GM12878 (cell line): ENCODE measurements around the gene CD27. TPM values are rescaled to one million over a fixed set of nuclear protein-coding genes. Genes with fewer than 3 reads are reported as not detected.

Experiments used
- ATAC-seq: fragments of 200-7000 bp; cut with Tn5 transposase; 3 replicates; pipeline ENCODE4 v1.9.1; 2020; ENCODE audit warnings: mild to moderate bottlenecking, moderate library complexity
- BruUV-seq: library from RNA; stranded (reverse); fragments of 400-500 nt; replicated peaks from 2 replicates; lab custom pipeline; 2021; lab: Mats Ljungman, UMichigan
- CTCF ChIA-PET: fragments of 300-600 bp; sonication (Branson Sonifier 250); formaldehyde crosslinking; extraction: SDS; loops from one replicate; lab custom pipeline; 2021; ENCODE audit warnings: inconsistent platforms; lab: Yijun Ruan, JAX
- POLR2A ChIA-PET: fragments of 350-600 bp; formaldehyde crosslinking; extraction: SDS; loops from one replicate; lab custom pipeline; 2021; ENCODE audit warnings: inconsistent platforms; lab: Charles Lee
- RAD21 ChIA-PET: fragments of 300-600 bp; sonication (Branson Sonifier 250); formaldehyde crosslinking; loops from one replicate; lab custom pipeline; 2023; ENCODE audit warnings: antibody characterized with exemption; ENCODE audit not compliant: unreplicated experiment; lab: Charles Lee
- SMC1A ChIA-PET: fragments of 300-600 bp; sonication (Branson Sonifier 250); formaldehyde crosslinking; loops from one replicate; lab custom pipeline; 2023; ENCODE audit not compliant: unreplicated experiment, uncharacterized antibody; lab: Charles Lee
- DNase-seq: peaks from one replicate; pipeline ENCODE4 v3.0.0-alpha.2; 2011; ENCODE audit warnings: low read depth, low spot score
- FAIRE-seq: peaks from 3 replicates; lab custom pipeline; 2011; peaks lifted over from hg19 to GRCh38; lab: Jason Lieb, UNC
- H2AFZ ChIP-seq: 2 replicates; pipeline ENCODE4 v1.6.0; 2011; ENCODE audit warnings: low read depth, low read length, control low read depth; ENCODE audit not compliant: control insufficient read depth
- H3K27ac ChIP-seq: 2 replicates; pipeline ENCODE4 v1.5.1; 2011; ENCODE audit warnings: control low read depth; ENCODE audit not compliant: control insufficient read depth, insufficient read depth
- H3K27me3 ChIP-seq, 2 experiments: replicated peaks in 1 of 2; 2 replicates each; pipeline versions ENCODE4 v1.6.0 to v1.6.1; 2011; ENCODE audit warnings: low read length in 1 of 2; ENCODE audit not compliant: control insufficient read depth in 2 of 2, insufficient read depth in 2 of 2
- H3K36me3 ChIP-seq, 2 experiments: 2 replicates each; pipeline ENCODE4 v1.5.1; 2011; ENCODE audit warnings: low read length in 1 of 2; ENCODE audit not compliant: control insufficient read depth in 2 of 2, insufficient read depth in 2 of 2
- H3K4me1 ChIP-seq: 2 replicates; pipeline ENCODE4 v1.6.1; 2011; ENCODE audit warnings: mild to moderate bottlenecking, low read length, moderate library complexity, mixed read lengths; ENCODE audit not compliant: control insufficient read depth, insufficient read depth
- H3K4me2 ChIP-seq: 2 replicates; pipeline ENCODE4 v1.6.0; 2011; ENCODE audit warnings: control low read depth; ENCODE audit not compliant: control insufficient read depth, insufficient read depth
- H3K4me3 ChIP-seq: fragments of 200-600 bp; sonication (generic); 2 replicates; pipeline ENCODE4 v1.5.1; 2016
- H3K79me2 ChIP-seq: 2 replicates; pipeline ENCODE4 v1.6.0; 2011; ENCODE audit warnings: low read length; ENCODE audit not compliant: control insufficient read depth, insufficient read depth
- H3K9ac ChIP-seq: 2 replicates; pipeline ENCODE4 v1.8.0; 2011; ENCODE audit warnings: low read length, control low read depth, mixed read lengths; ENCODE audit not compliant: control insufficient read depth, insufficient read depth
- H3K9me3 ChIP-seq: replicated peaks from 3 replicates; pipeline ENCODE4 v1.5.1; 2011; ENCODE audit warnings: mild to moderate bottlenecking, low read length; ENCODE audit not compliant: control insufficient read depth, insufficient read depth
- H4K20me1 ChIP-seq: 2 replicates; pipeline ENCODE4 v1.6.0; 2011; ENCODE audit not compliant: control insufficient read depth, insufficient read depth
- EGR1 ChIP-seq, 2 experiments: IDR thresholded peaks; 1 replicate in 1 of 2; 2 replicates in 1 of 2; pipeline ENCODE4 v1.6.1; 2011 to 2012; ENCODE audit warnings: low read depth in 2 of 2, low read length in 2 of 2, borderline replicate concordance in 1 of 2, mild to moderate bottlenecking in 1 of 2, moderate library complexity in 1 of 2
- ESRRA ChIP-seq: IDR thresholded peaks from 2 replicates; pipeline ENCODE4 v1.6.1; 2012; ENCODE audit warnings: mild to moderate bottlenecking, low read length, improper control_type of control experiment
- FOS ChIP-seq: IDR thresholded peaks from 3 replicates; pipeline ENCODE4 v1.6.1; 2011; ENCODE audit warnings: borderline replicate concordance; ENCODE audit not compliant: insufficient read length; ENCODE audit errors: extremely low read depth
- JUNB ChIP-seq: IDR thresholded peaks from 2 replicates; pipeline ENCODE4 v1.6.1; 2016; ENCODE audit warnings: antibody characterized with exemption, mild to moderate bottlenecking
- POLR2AphosphoS5 ChIP-seq: IDR thresholded peaks from 2 replicates; pipeline ENCODE4 v1.6.1; 2011; ENCODE audit warnings: mild to moderate bottlenecking, low read length, inconsistent platforms
- SRF ChIP-seq, 2 experiments: IDR thresholded peaks; 2 replicates each; pipeline ENCODE4 v1.6.1; 2011; ENCODE audit warnings: low read depth in 2 of 2, low read length in 2 of 2, mild to moderate bottlenecking in 1 of 2, moderate library complexity in 1 of 2
- TCF3 ChIP-seq: IDR thresholded peaks from 2 replicates; pipeline ENCODE4 v1.6.1; 2012; ENCODE audit warnings: low read depth, mild to moderate bottlenecking, low read length, borderline replicate concordance; ENCODE audit not compliant: insufficient read depth
- WGBS: methylation state at CpG from one replicate; pipeline ENCODE4 v1.1.6; 2016; ENCODE audit warnings: low lambda C conversion rate; ENCODE audit not compliant: insufficient replicate concordance, insufficient coverage; ENCODE audit errors: missing lambda C conversion rate; 5-methylcytosine and 5-hydroxymethylcytosine counted together
- in situ Hi-C: fragments of 300-500 bp; cut with MboI; formaldehyde crosslinking; loops from 9 replicates; pipeline ENCODE4 v1.14.3; 2018; ENCODE audit warnings: mixed read lengths
- intact Hi-C: fragments of 100-400 bp; cut with micrococcal nuclease; formaldehyde crosslinking; loops from one replicate; pipeline ENCODE4 v1.14.2; 2022; ENCODE audit not compliant: unreplicated experiment
- polyA plus RNA-seq, 11 experiments: library from polyadenylated mRNA; depleted of rRNA in 4 of 11; unstranded in 6 of 11; stranded (reverse) in 5 of 11; fragments of >200 nt; fragmentation: Nextera tagmentation in 4 of 11; fragmentation: Illumina TruSeq in 1 of 11; extraction: Ambion mirVana in 4 of 11; extraction: Trizol in 1 of 11; gene quantifications; 1 replicate in 1 of 11; 2 replicates in 10 of 11; pipeline versions ENCODE4 v1.2.1 to v1.2.3, GENCODE V29; 2011 to 2016; ENCODE audit warnings: inconsistent platforms in 2 of 11, missing spikeins in 2 of 11, low read depth in 1 of 11
- total RNA-seq, 4 experiments: library from RNA; depleted of rRNA in 3 of 4; stranded (reverse); fragments of >200 nt in 3 of 4; fragmentation: Illumina TruSeq in 1 of 4; extraction: Trizol in 1 of 4; gene quantifications; 2 replicates each; pipeline versions ENCODE4 v1.2.1 to v1.2.3, GENCODE V29; 2013 to 2021
- TF ChIP-seq, protein P1 (sequence below): IDR thresholded peaks from 2 replicates; pipeline ENCODE4 v1.6.1; 2011; ENCODE audit warnings: mild to moderate bottlenecking, low read depth, low read length, moderate library complexity; ENCODE audit not compliant: insufficient replicate concordance

The CD27 gene
- total and polyA plus RNA-seq, 10 of the 15 experiments (the other 5 are each of a cell fraction or from before 2014, with no cell fraction given): 4.9 to 184 (median 106) TPM

DNA sequence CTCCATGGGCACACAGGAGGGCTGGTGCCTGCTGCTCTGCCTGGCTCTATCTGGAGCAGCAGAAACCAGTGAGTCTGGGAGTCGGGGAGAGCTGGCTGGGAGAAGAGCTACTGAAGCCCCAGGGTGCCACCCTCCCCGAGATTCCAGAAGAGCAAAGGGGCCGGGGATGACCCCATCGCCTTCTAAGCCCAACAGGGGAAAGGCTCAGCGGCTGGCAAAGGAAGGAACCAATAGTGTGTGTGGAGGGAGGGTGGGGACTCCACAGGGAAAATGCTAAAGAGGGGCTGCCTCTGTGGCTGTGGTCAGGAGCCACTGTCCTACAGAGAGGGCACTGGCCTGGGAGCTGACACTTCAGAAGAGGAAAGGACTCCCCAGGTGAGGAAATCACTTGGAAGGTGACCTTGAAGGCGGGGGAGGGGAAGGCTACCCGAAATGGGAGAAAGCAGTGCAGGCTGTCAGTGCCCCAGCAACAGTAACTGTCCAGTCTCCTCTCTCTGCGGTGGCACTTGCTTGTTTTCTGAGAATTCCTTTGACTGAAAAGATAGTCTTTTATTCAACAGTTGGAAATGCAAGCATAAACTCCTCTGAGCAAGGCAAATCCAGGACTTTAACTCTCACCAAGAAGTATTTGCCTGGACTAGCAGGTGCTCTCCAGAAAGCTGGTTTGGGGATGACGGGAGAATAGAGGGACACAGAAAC, 7.6 kb downstream of the CD27 start:
- in situ Hi-C loops: no loop called here
- intact Hi-C loops: no loop called here
- no peaks in the 10 kb centered on the region for H4K20me1 ChIP-seq
- H3K4me2 ChIP-seq: peak overlapping the region; percentile 99
- H3K4me3 ChIP-seq: peak overlapping the region; percentile 83
- peaks cover 59% of the 10 kb centered on the region for H3K79me2 ChIP-seq
- no peak overlapping the region for H2AFZ ChIP-seq
- H3K36me3 ChIP-seq: peaks cover 5 to 8% of the 10 kb centered on the region in 2 experiments
- TSS peak; percentile 49 for BruUV-seq
- H3K4me1 ChIP-seq: peaks cover 34% of the 10 kb centered on the region
- CTCF ChIA-PET: interaction anchor here (0.6 to 5.3 kb wide), 13 partner anchors 9 to 257 kb away, joined by 3 to 48 read pairs (median 5); partner anchors contain the start of gene CD27
- peak overlapping the region; percentile 98 for H3K27ac ChIP-seq
- peak overlapping the region; percentile 92 for H3K9ac ChIP-seq
- RAD21 ChIA-PET: interaction anchor here (0.8 to 17.1 kb wide), 11 partner anchors 9 to 126 kb away, joined by 3 to 319 read pairs (median 5); partner anchors contain the start of genes CD27 and VAMP1
- ATAC-seq (peak; percentile 10), FAIRE-seq (peak; percentile 73), DNase-seq (no peak)
- no peaks in the 10 kb centered on the region for H3K27me3 ChIP-seq
- no peaks in the 10 kb centered on the region for H3K9me3 ChIP-seq
- 0% methylated on average over 9 of the region's 9 CpGs for WGBS
- peak; percentile 33; the same call in 1 of the 2 replicates for TF ChIP-seq TCF3
- TF ChIP-seq EGR1 (IDR thresholded peaks at IDR 0.05; ENCODE audit: borderline replicate concordance in 1 of 2, low read depth in 2 of 2, low read length in 2 of 2): no peak
- TF ChIP-seq ESRRA: peak; percentile 99
- no peak for TF ChIP-seq SRF (IDR thresholded peaks at IDR 0.05; ENCODE audit: low read depth in 2 of 2, low read length in 2 of 2)
- TF ChIP-seq, protein P1, sequence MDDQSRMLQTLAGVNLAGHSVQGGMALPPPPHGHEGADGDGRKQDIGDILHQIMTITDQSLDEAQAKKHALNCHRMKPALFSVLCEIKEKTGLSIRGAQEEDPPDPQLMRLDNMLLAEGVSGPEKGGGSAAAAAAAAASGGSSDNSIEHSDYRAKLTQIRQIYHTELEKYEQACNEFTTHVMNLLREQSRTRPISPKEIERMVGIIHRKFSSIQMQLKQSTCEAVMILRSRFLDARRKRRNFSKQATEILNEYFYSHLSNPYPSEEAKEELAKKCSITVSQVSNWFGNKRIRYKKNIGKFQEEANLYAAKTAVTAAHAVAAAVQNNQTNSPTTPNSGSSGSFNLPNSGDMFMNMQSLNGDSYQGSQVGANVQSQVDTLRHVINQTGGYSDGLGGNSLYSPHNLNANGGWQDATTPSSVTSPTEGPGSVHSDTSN: no peak
- no peak for TF ChIP-seq FOS
- TF ChIP-seq JUNB: no peak
- peak; percentile 24; the same call in 1 of the 2 replicates for TF ChIP-seq POLR2AphosphoS5
- SMC1A ChIA-PET: interaction anchor here (0.5 to 6.7 kb wide), 11 partner anchors 9 to 87 kb away, joined by 3 to 90 read pairs (median 5); partner anchors contain the start of genes MRPL51 and VAMP1
- POLR2A ChIA-PET: interaction anchor here (1.0 to 17.5 kb wide), 11 partner anchors 9 to 125 kb away, joined by 3 to 384 read pairs (median 14); partner anchors contain the start of genes CD27, NOP2 and VAMP1
